ENCODE data around the gene MXRA8.
"Not testable (repeated sequence)": the region's sequence is repeated elsewhere in the genome, so short reads cannot be mapped to it uniquely, and the experiment has no call there.

MXRA8 gene

GRCh38 chr1:1393014-1393413 lies 34.7 kb upstream of the MXRA8 start:
- FAIRE-seq (no peak), DNase-seq (ENCODE audit: low spot score) (no peak)

- DNase-seq (ENCODE audit: low spot score) (no peak), FAIRE-seq (no peak)
These were observed 32.9 kb upstream of the MXRA8 start for GRCh38 chr1:1391225-1391624.

- no peak for FAIRE-seq
- no peak for DNase-seq (ENCODE audit: low spot score)
These were observed 32.3 kb upstream of the MXRA8 start for GRCh38 chr1:1390675-1391074.

GRCh38 chr1:1388078-1388472 lies 29.7 kb upstream of the MXRA8 start:
- FAIRE-seq (no peak), DNase-seq (ENCODE audit: low spot score) (no peak)

GRCh38 chr1:1387098-1388077 lies 29.0 kb upstream of the MXRA8 start:
- no peak for FAIRE-seq
- DNase-seq (ENCODE audit: low spot score) = no peak

- DNase-seq (ENCODE audit: low spot score) (no peak), FAIRE-seq (no peak)
These were observed 27.6 kb upstream of the MXRA8 start for GRCh38 chr1:1385931-1386330.

GRCh38 chr1:1385339-1385738 lies 27.0 kb upstream of the MXRA8 start:
- not testable (repeated sequence) for FAIRE-seq; DNase-seq (ENCODE audit: low spot score)

GRCh38 chr1:1381294-1381693 lies 22.9 kb upstream of the MXRA8 start:
- no peak for DNase-seq (ENCODE audit: low spot score)
- no peak for FAIRE-seq

- DNase-seq (ENCODE audit: low spot score) = no peak
- no peak for FAIRE-seq
These were observed 22.5 kb upstream of the MXRA8 start for GRCh38 chr1:1380860-1381259.

- DNase-seq (ENCODE audit: low spot score) = no peak
- FAIRE-seq = no peak
These were observed 19.3 kb upstream of the MXRA8 start for GRCh38 chr1:1377540-1378205.

GRCh38 chr1:1376551-1377226 lies 18.3 kb upstream of the MXRA8 start:
- FAIRE-seq (no peak), DNase-seq (ENCODE audit: low spot score) (no peak)

- DNase-seq (ENCODE audit: low spot score) (peak; percentile 97), FAIRE-seq (peak; percentile 79)
These were observed 16.7 kb upstream of the MXRA8 start, which contains the start of gene AURKAIP1 for GRCh38 chr1:1374929-1375662. TSS of gene AURKAIP1 (minus strand) at chr1:1375207. CDS start at chr1:1374756, 451 bp downstream.

- DNase-seq (ENCODE audit: low spot score) (no peak), FAIRE-seq (no peak)
These were observed 16.2 kb upstream of the MXRA8 start for GRCh38 chr1:1374589-1374928.

- no peak for DNase-seq (ENCODE audit: low spot score)
- FAIRE-seq = no peak
These were observed 15.6 kb upstream of the MXRA8 start for GRCh38 chr1:1373815-1374588.

- DNase-seq (ENCODE audit: low spot score) (no peak), FAIRE-seq (no peak)
These were observed 14.9 kb upstream of the MXRA8 start for GRCh38 chr1:1373051-1373814.

- DNase-seq (ENCODE audit: low spot score) = peak; percentile 68
- FAIRE-seq = no peak
These were observed 13.7 kb upstream of the MXRA8 start for GRCh38 chr1:1371746-1372711.

- FAIRE-seq = no peak
These were observed 13.0 kb upstream of the MXRA8 start for GRCh38 chr1:1371364-1371745.

GRCh38 chr1:1370771-1371300 lies 12.5 kb upstream of the MXRA8 start:
- no peak for DNase-seq (ENCODE audit: low spot score)
- FAIRE-seq = no peak

More at GRCh38 chr1:1371364-1371745, 13.0 kb upstream of the MXRA8 start:
- no peak for DNase-seq (ENCODE audit: low spot score)

Measured in urothelium cell line (cell line).